SK-N-SH (cell line): ENCODE measurements around the gene RFX2. TPM values are rescaled to one million over a fixed set of nuclear protein-coding genes. Genes with fewer than 3 reads are reported as not detected.
A peak's percentile ranks its signal among the peaks of the same experiment; 100 is the strongest.

ENCODE experiments used
- CTCF ChIA-PET: fragments of 300-600, 350-600 bp; formaldehyde crosslinking; extraction: SDS; loops from one replicate; lab custom pipeline; 2021; lab: Yijun Ruan, JAX
- POLR2A ChIA-PET: fragments of 350-600 bp; sonication (Branson Sonifier 250); formaldehyde crosslinking; extraction: SDS; loops from one replicate; lab custom pipeline; 2020; ENCODE audit warnings: antibody characterized with exemption, inconsistent platforms; lab: Yijun Ruan, JAX
- DNase-seq: peaks from one replicate; pipeline ENCODE4 v3.0.0; 2012
- H2AFZ ChIP-seq: fragments of 200-600 bp; sonication (generic); 2 replicates; pipeline ENCODE4 v1.8.1; 2016; ENCODE audit warnings: antibody characterized with exemption, mild to moderate bottlenecking, low read depth
- H3F3A ChIP-seq: fragments of 200-600 bp; sonication (generic); replicated peaks from 2 replicates; pipeline ENCODE3; 2016; ENCODE audit warnings: antibody characterized with exemption, mild to moderate bottlenecking; ENCODE audit not compliant: insufficient read depth
- H3K27ac ChIP-seq, 2 experiments: fragments of 200-500 bp in 1 of 2; fragments of 200-600 bp in 1 of 2; sonication (Bioruptor generic) in 1 of 2; sonication (generic), shearing (Covaris generic) in 1 of 2; 2 replicates each; pipeline versions ENCODE4 v1.5.1 to v1.6.1; 2014 to 2016; ENCODE audit warnings: low read depth in 2 of 2, inconsistent platforms in 1 of 2, low read length in 1 of 2, mild to moderate bottlenecking in 1 of 2, mixed read lengths in 1 of 2
- H3K27me3 ChIP-seq: fragments of 200-600 bp; sonication (generic), shearing (Covaris generic); 2 replicates; pipeline ENCODE4 v1.6.1; 2016; ENCODE audit warnings: mixed run types; ENCODE audit not compliant: insufficient read depth
- H3K36me3 ChIP-seq, 2 experiments: fragments of 200-500 bp in 1 of 2; fragments of 200-600 bp in 1 of 2; sonication (Bioruptor generic) in 1 of 2; sonication (generic) in 1 of 2; replicated peaks in 1 of 2; 2 replicates each; pipeline versions ENCODE3 to v1.5.1; 2014 to 2016; ENCODE audit warnings: low read length in 1 of 2, mild to moderate bottlenecking in 1 of 2; ENCODE audit not compliant: insufficient read depth in 2 of 2, control insufficient read depth in 1 of 2
- H3K4me1 ChIP-seq, 2 experiments: fragments of 200-500 bp in 1 of 2; fragments of 200-600 bp in 1 of 2; sonication (Bioruptor generic) in 1 of 2; sonication (generic), shearing (Covaris generic) in 1 of 2; 2 replicates each; pipeline versions ENCODE4 v1.5.1 to v1.6.1; 2014 to 2016; ENCODE audit warnings: low read depth in 1 of 2, low read length in 1 of 2, mixed run types in 1 of 2; ENCODE audit not compliant: insufficient read depth in 2 of 2, control insufficient read depth in 1 of 2
- H3K4me2 ChIP-seq: fragments of 200-600 bp; sonication (generic), shearing (Covaris generic); 2 replicates; pipeline ENCODE4 v1.6.1; 2017; ENCODE audit warnings: mixed run types
- H3K4me3 ChIP-seq, 2 experiments: fragments of 200-500 bp in 1 of 2; fragments of 200-600 bp in 1 of 2; sonication (Bioruptor generic) in 1 of 2; sonication (generic), shearing (Covaris generic) in 1 of 2; 2 replicates each; pipeline versions ENCODE4 v1.5.1 to v1.8.1; 2014 to 2016; ENCODE audit warnings: low read depth in 2 of 2, inconsistent platforms in 1 of 2, low read length in 1 of 2, mild to moderate bottlenecking in 1 of 2, mixed read lengths in 1 of 2, moderate library complexity in 1 of 2
- H3K79me2 ChIP-seq: fragments of 200-600 bp; sonication (generic); 2 replicates; pipeline ENCODE4 v1.8.1; 2017; ENCODE audit warnings: mild to moderate bottlenecking; ENCODE audit not compliant: insufficient read depth
- H3K9ac ChIP-seq: fragments of 200-600 bp; sonication (generic); 2 replicates; pipeline ENCODE4 v1.6.1; 2017; ENCODE audit warnings: mixed run types
- H3K9me2 ChIP-seq: fragments of 200-600 bp; sonication (generic); 2 replicates; pipeline ENCODE4 v1.6.1; 2017; ENCODE audit warnings: mixed run types
- H3K9me3 ChIP-seq: fragments of 200-600 bp; sonication (generic); 2 replicates; pipeline ENCODE4 v1.6.1; 2017; ENCODE audit warnings: mixed run types, mild to moderate bottlenecking, moderate library complexity
- H4K20me1 ChIP-seq: fragments of 200-600 bp; sonication (generic); 2 replicates; pipeline ENCODE4 v1.6.1; 2017; ENCODE audit warnings: mild to moderate bottlenecking, mixed run types; ENCODE audit not compliant: insufficient read depth
- CHD2 ChIP-seq: fragments of 150-350 bp; IDR thresholded peaks from 2 replicates; pipeline ENCODE4 v1.6.1; 2018; ENCODE audit warnings: low read length; ENCODE audit not compliant: partially characterized antibody
- ELF1 ChIP-seq: IDR thresholded peaks from 2 replicates; pipeline ENCODE4 v1.4.0; 2012
- EP300 ChIP-seq, 2 experiments: IDR thresholded peaks; 2 replicates each; pipeline versions ENCODE4 v1.4.0 to v1.6.1; 2012; ENCODE audit warnings: borderline replicate concordance in 1 of 2, low read depth in 1 of 2, low read length in 1 of 2
- EZH2phosphoT487 ChIP-seq: fragments of 200-600 bp; sonication (generic); IDR thresholded peaks from 2 replicates; pipeline ENCODE4 v1.6.1; 2017; ENCODE audit warnings: low read depth, mixed run types, mild to moderate bottlenecking, antibody characterized with exemption, moderate library complexity, borderline replicate concordance
- FOSL2 ChIP-seq: IDR thresholded peaks from 2 replicates; pipeline ENCODE4 v1.4.0; 2012; ENCODE audit warnings: low read depth, mild to moderate bottlenecking, moderate library complexity, borderline replicate concordance
- FOXJ3 ChIP-seq: sonication (generic); formaldehyde crosslinking; IDR thresholded peaks from 2 replicates; pipeline ENCODE4 v1.5.1; 2020; ENCODE audit warnings: mild to moderate bottlenecking, missing genetic modification reagents
- GABPA ChIP-seq: IDR thresholded peaks from 2 replicates; pipeline ENCODE4 v1.4.0; 2012; ENCODE audit warnings: low read depth, mild to moderate bottlenecking
- MAX ChIP-seq: IDR thresholded peaks from 2 replicates; pipeline ENCODE4 v1.4.0; 2012; ENCODE audit warnings: low read depth
- MXI1 ChIP-seq: IDR thresholded peaks from 2 replicates; pipeline ENCODE4 v1.6.1; 2012; ENCODE audit warnings: mild to moderate bottlenecking, low read depth, low read length, improper control_type of control experiment
- NFIC ChIP-seq: IDR thresholded peaks from 2 replicates; pipeline ENCODE4 v1.4.0; 2012; ENCODE audit warnings: borderline replicate concordance
- RAD21 ChIP-seq: IDR thresholded peaks from 2 replicates; pipeline ENCODE4 v1.6.1; 2012; ENCODE audit warnings: mild to moderate bottlenecking, low read length
- SIN3A ChIP-seq: IDR thresholded peaks from 2 replicates; pipeline ENCODE4 v1.6.1; 2012; ENCODE audit warnings: low read depth, mild to moderate bottlenecking, low read length, moderate library complexity, borderline replicate concordance
- SMC3 ChIP-seq: IDR thresholded peaks from 2 replicates; pipeline ENCODE4 v1.6.1; 2012; ENCODE audit warnings: low read depth, low read length, improper control_type of control experiment
- TCF12 ChIP-seq: IDR thresholded peaks from 2 replicates; pipeline ENCODE4 v1.4.0; 2012
- USF1 ChIP-seq: IDR thresholded peaks from 2 replicates; pipeline ENCODE4 v1.4.0; 2012; ENCODE audit warnings: low read depth, borderline replicate concordance
- WGBS: methylation state at CpG from one replicate; pipeline ENCODE4 v1.1.6; 2017; ENCODE audit warnings: low lambda C conversion rate; 5-methylcytosine and 5-hydroxymethylcytosine counted together
- polyA plus RNA-seq, 3 experiments: library from polyadenylated mRNA; depleted of rRNA; stranded (reverse); fragments of >200 nt; gene quantifications; 2 replicates each; pipeline ENCODE4 v1.2.3, GENCODE V29; 2012

RFX2 gene
- polyA plus RNA-seq, 1 of the 3 experiments (the other 2 are of a cell fraction): 12.6 TPM

- TF ChIP-seq EP300 (IDR thresholded peaks at IDR 0.05; ENCODE audit: borderline replicate concordance in 1 of 2, low read depth in 1 of 2, low read length in 1 of 2) (no peak), TCF12 (no peak), MAX (no peak), FOXJ3 (CRISPR knock-in tag) (no peak)
Observed at GRCh38 chr19:6011794-6012193, 98.5 kb downstream of the RFX2 start (continued).

GRCh38 chr19:6011206-6011605 lies 99.1 kb downstream of the RFX2 start:
- H3K4me2 ChIP-seq: no peak overlapping the region
- H4K20me1 ChIP-seq: no peaks in the 10 kb centered on the region
- H3K9me3 ChIP-seq: no peaks in the 10 kb centered on the region
- TF ChIP-seq MAX: no peak
- TF ChIP-seq NFIC: no peak
- TF ChIP-seq EZH2phosphoT487: no peak
- H3K27me3 ChIP-seq: no peaks in the 10 kb centered on the region
- no peak overlapping the region for H2AFZ ChIP-seq
- H3K9ac ChIP-seq: no peak overlapping the region
- H3K36me3 ChIP-seq: no peaks in the 10 kb centered on the region
- POLR2A ChIA-PET: interaction anchor here (1.2 kb wide), 1 partner anchor 17 kb away, joined by 4 read pairs; no protein-coding TSS in a partner anchor
- H3K4me3 ChIP-seq: no peak overlapping the region
- H3K4me1 ChIP-seq: peaks cover 0 to 8% of the 10 kb centered on the region in 2 experiments; a peak in 1 of 4 replicates
- H3K9me2 ChIP-seq: no peaks in the 10 kb centered on the region
- H3K27ac ChIP-seq: peak overlapping the region in 1 of 2 experiments; percentile 2; a peak in 1 of 4 replicates
- H3F3A ChIP-seq: no peaks in the 10 kb centered on the region
- 98% methylated on average over 8 of the region's 10 CpGs for WGBS
- no peaks in the 10 kb centered on the region for H3K79me2 ChIP-seq
- CTCF ChIA-PET: interaction anchor here (1.1 to 10.9 kb wide), 3 partner anchors 11 to 43 kb away, joined by 3 to 102 read pairs (median 17); no protein-coding TSS in a partner anchor
- no peak for DNase-seq

- H3K27me3 ChIP-seq: no peaks in the 10 kb centered on the region
- ChIA-PET POLR2A (no interaction called here), CTCF (interaction anchor here (1.7 to 10.9 kb wide), 2 partner anchors 12 to 23 kb away, joined by 8 to 102 read pairs; no protein-coding TSS in a partner anchor)
- H3K4me1 ChIP-seq: peaks cover 0 to 8% of the 10 kb centered on the region in 2 experiments; a peak in 1 of 4 replicates
- H3K36me3 ChIP-seq: no peaks in the 10 kb centered on the region
- no peak for TF ChIP-seq MXI1
- TF ChIP-seq CHD2: no peak
- no peak for TF ChIP-seq SIN3A
- TF ChIP-seq ELF1: no peak
- no peak for TF ChIP-seq EP300 (IDR thresholded peaks at IDR 0.05; ENCODE audit: borderline replicate concordance in 1 of 2, low read depth in 1 of 2, low read length in 1 of 2)
- no peak for TF ChIP-seq EZH2phosphoT487
- TF ChIP-seq FOXJ3 (CRISPR knock-in tag): no peak
- TF ChIP-seq FOSL2: no peak
- TF ChIP-seq USF1: no peak
- TF ChIP-seq GABPA: no peak
- no peak for TF ChIP-seq RAD21
- no peak for TF ChIP-seq MAX
- TF ChIP-seq SMC3: no peak
- H3K9ac ChIP-seq: no peak overlapping the region
- no peaks in the 10 kb centered on the region for H3K79me2 ChIP-seq
- no peak overlapping the region for H2AFZ ChIP-seq
- H3K4me3 ChIP-seq: no peak overlapping the region
- no peaks in the 10 kb centered on the region for H3K9me3 ChIP-seq
- H3K9me2 ChIP-seq: no peaks in the 10 kb centered on the region
- no peak for DNase-seq
- no peak overlapping the region for H3K27ac ChIP-seq
- WGBS: 96% methylated on average over 9 of the region's 16 CpGs
- H3K4me2 ChIP-seq: no peak overlapping the region
- no peaks in the 10 kb centered on the region for H3F3A ChIP-seq
- H4K20me1 ChIP-seq: no peaks in the 10 kb centered on the region
Observed at GRCh38 chr19:6010107-6010506, 100.2 kb downstream of the RFX2 start.
